Measurements from ENCODE around the gene CEP250.

Gene CEP250

DNA sequence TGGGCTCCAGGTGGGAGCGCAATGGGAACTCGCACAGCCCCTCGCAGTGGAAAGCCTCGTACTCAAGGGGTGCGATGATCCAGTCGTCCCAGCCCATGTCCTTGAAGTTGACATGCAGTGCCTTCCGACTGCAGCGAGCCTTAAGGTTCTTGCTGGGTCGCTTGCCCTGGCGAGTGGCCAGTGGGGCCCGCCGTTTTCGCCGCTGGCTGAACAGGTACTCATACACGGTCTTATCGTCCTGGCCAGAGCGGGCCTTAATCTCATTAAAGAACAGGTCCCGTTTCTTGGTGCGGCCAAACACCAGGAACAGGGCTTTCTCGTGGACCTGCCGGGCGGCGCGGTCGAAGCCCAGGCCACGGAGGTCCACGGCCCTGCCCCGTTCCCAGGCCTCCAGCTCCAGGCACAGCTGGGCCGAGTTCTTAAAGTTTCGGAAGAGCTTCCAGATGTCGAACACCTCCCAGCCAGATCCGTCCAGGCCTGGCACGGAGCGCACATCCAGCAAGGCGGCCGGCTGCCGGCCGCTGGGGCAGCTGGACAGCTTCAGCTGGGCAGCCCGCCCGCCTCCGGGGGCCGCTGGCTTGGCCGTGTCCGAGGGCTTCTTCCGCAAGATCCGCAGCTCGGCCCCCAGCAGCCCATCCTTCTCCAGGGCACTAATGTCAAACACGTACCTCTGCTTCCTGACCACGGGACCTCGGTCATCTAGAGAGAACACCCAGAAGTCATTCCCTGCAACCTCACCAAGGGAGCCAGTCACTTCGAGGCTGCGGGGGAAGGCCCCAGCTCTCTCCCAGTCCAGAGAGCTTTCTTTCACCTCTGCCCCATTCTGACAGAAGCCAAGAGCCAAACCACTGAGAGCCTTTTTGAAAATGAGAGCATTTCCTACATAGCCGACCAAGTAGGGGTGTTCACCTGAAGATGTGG is 21.1 kb upstream of the CEP250 start (continued):
- TF ChIP-seq, protein P1, sequence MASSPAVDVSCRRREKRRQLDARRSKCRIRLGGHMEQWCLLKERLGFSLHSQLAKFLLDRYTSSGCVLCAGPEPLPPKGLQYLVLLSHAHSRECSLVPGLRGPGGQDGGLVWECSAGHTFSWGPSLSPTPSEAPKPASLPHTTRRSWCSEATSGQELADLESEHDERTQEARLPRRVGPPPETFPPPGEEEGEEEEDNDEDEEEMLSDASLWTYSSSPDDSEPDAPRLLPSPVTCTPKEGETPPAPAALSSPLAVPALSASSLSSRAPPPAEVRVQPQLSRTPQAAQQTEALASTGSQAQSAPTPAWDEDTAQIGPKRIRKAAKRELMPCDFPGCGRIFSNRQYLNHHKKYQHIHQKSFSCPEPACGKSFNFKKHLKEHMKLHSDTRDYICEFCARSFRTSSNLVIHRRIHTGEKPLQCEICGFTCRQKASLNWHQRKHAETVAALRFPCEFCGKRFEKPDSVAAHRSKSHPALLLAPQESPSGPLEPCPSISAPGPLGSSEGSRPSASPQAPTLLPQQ (tag by site-specific recombination; IDR thresholded peaks at IDR 0.05) = no peak
- TF ChIP-seq, protein P2, sequence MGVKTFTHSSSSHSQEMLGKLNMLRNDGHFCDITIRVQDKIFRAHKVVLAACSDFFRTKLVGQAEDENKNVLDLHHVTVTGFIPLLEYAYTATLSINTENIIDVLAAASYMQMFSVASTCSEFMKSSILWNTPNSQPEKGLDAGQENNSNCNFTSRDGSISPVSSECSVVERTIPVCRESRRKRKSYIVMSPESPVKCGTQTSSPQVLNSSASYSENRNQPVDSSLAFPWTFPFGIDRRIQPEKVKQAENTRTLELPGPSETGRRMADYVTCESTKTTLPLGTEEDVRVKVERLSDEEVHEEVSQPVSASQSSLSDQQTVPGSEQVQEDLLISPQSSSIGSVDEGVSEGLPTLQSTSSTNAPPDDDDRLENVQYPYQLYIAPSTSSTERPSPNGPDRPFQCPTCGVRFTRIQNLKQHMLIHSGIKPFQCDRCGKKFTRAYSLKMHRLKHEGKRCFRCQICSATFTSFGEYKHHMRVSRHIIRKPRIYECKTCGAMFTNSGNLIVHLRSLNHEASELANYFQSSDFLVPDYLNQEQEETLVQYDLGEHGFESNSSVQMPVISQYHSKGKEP (tag by site-specific recombination; IDR thresholded peaks at IDR 0.05) = no peak
- TF ChIP-seq HOXC10 (CRISPR knock-in tag; IDR thresholded peaks at IDR 0.05) (no peak), ZNF548 (tag by site-specific recombination; IDR thresholded peaks at IDR 0.05) (no peak), IKZF3 (tag by site-specific recombination; IDR thresholded peaks at IDR 0.05) (no peak), ZBTB7A (tag by site-specific recombination; IDR thresholded peaks at IDR 0.05; ENCODE audit: low read depth) (no peak), ZNF311 (tag by site-specific recombination; IDR thresholded peaks at IDR 0.05; ENCODE audit: borderline replicate concordance) (no peak)

DNA sequence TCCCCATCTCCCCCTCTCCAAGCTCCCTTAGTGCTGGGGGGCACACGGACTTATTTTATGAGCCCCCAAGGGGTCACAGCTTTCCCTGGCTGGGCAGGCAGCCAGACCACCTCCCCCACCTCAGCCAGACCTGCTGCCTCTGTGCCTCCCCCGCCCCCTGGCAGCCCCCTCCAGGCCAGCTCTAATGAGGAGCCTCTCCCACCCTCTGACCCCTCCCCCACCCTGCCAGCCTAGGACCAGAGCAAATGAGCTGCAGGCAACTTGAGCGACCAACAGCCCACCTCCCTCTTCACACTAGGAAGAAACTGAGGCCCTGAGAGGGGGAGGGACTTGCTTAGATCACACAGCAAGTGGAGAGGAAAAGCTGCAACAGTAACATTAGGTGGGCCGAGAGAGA is 19.2 kb upstream of the CEP250 start:
- H3K4me1 ChIP-seq (ENCODE audit: control insufficient read depth, insufficient read depth, low read length) = peaks cover 9% of the 10 kb centered on the region
- CTCF ChIA-PET = interaction anchor here (0.6 to 9.2 kb wide), 3 partner anchors 11 to 130 kb away, joined by 3 to 132 read pairs (median 4); no protein-coding TSS in a partner anchor
- TF ChIP-seq, protein P3, sequence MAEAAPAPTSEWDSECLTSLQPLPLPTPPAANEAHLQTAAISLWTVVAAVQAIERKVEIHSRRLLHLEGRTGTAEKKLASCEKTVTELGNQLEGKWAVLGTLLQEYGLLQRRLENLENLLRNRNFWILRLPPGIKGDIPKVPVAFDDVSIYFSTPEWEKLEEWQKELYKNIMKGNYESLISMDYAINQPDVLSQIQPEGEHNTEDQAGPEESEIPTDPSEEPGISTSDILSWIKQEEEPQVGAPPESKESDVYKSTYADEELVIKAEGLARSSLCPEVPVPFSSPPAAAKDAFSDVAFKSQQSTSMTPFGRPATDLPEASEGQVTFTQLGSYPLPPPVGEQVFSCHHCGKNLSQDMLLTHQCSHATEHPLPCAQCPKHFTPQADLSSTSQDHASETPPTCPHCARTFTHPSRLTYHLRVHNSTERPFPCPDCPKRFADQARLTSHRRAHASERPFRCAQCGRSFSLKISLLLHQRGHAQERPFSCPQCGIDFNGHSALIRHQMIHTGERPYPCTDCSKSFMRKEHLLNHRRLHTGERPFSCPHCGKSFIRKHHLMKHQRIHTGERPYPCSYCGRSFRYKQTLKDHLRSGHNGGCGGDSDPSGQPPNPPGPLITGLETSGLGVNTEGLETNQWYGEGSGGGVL (tag by site-specific recombination; IDR thresholded peaks at IDR 0.05) = peak; percentile 32; the same call in 1 of the 2 replicates
- TF ChIP-seq GLI2 (tag by site-specific recombination; IDR thresholded peaks at IDR 0.05; ENCODE audit: borderline replicate concordance, low read depth) = no peak

DNA sequence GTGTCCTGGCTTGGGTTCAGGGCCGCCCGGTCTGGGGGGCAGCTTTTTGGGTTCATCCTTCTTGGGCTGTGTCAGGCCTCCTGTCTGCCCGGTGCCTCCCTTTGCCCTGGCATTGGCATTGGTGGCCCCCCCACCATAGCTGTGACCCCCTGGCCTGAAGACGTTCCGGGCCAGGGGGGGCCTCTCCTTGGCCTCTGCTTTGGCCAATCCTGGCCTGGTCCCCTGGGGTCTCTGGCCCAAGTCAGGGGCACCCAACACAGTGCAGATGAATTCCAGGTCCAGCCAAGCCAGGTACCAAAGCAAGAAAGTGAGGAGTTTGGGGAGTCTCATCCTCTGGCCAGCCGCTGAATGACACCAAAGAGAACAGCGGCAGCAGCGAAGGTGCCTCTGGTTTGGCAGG is 17.8 kb upstream of the CEP250 start:
- CTCF ChIA-PET = interaction anchor here (1.0 to 9.2 kb wide), 5 partner anchors 10 to 132 kb away, joined by 5 to 132 read pairs (median 12); no protein-coding TSS in a partner anchor
- peaks cover 9% of the 10 kb centered on the region for H3K4me1 ChIP-seq (ENCODE audit: control insufficient read depth, insufficient read depth, low read length)
- H3K27ac ChIP-seq (ENCODE audit: extremely low read depth, low read depth, low read length) = no peak overlapping the region; the same call in 1 of the 2 replicates
- H3K4me3 ChIP-seq (ENCODE audit: low read depth, low read length) = no peak overlapping the region
- no peaks in the 10 kb centered on the region for H3K9me3 ChIP-seq (ENCODE audit: control insufficient read depth, insufficient read depth, low read depth, low read length)
- POLR2A ChIA-PET = no interaction called here
- TF ChIP-seq, protein P4, sequence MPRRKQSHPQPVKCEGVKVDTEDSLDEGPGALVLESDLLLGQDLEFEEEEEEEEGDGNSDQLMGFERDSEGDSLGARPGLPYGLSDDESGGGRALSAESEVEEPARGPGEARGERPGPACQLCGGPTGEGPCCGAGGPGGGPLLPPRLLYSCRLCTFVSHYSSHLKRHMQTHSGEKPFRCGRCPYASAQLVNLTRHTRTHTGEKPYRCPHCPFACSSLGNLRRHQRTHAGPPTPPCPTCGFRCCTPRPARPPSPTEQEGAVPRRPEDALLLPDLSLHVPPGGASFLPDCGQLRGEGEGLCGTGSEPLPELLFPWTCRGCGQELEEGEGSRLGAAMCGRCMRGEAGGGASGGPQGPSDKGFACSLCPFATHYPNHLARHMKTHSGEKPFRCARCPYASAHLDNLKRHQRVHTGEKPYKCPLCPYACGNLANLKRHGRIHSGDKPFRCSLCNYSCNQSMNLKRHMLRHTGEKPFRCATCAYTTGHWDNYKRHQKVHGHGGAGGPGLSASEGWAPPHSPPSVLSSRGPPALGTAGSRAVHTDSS (tag by site-specific recombination; IDR thresholded peaks at IDR 0.05) = no peak
- TF ChIP-seq, protein P5, sequence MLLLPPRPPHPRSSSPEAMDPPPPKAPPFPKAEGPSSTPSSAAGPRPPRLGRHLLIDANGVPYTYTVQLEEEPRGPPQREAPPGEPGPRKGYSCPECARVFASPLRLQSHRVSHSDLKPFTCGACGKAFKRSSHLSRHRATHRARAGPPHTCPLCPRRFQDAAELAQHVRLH (tag by site-specific recombination; IDR thresholded peaks at IDR 0.05) = no peak
- TF ChIP-seq ZNF660 (tag by site-specific recombination; IDR thresholded peaks at IDR 0.05) (no peak), ZNF292 (tag by site-specific recombination; IDR thresholded peaks at IDR 0.05; ENCODE audit: borderline replicate concordance, low read depth) (no peak), GLIS2 (tag by site-specific recombination; IDR thresholded peaks at IDR 0.05) (0 out of 2 replicates have a peak, but pooled peaks have one; percentile 39), KLF8 (tag by site-specific recombination; IDR thresholded peaks at IDR 0.05) (no peak), GFI1B (tag by site-specific recombination; IDR thresholded peaks at IDR 0.05) (no peak)
- TF ChIP-seq, protein P1 (tag by site-specific recombination; IDR thresholded peaks at IDR 0.05) = no peak
- TF ChIP-seq, protein P6, sequence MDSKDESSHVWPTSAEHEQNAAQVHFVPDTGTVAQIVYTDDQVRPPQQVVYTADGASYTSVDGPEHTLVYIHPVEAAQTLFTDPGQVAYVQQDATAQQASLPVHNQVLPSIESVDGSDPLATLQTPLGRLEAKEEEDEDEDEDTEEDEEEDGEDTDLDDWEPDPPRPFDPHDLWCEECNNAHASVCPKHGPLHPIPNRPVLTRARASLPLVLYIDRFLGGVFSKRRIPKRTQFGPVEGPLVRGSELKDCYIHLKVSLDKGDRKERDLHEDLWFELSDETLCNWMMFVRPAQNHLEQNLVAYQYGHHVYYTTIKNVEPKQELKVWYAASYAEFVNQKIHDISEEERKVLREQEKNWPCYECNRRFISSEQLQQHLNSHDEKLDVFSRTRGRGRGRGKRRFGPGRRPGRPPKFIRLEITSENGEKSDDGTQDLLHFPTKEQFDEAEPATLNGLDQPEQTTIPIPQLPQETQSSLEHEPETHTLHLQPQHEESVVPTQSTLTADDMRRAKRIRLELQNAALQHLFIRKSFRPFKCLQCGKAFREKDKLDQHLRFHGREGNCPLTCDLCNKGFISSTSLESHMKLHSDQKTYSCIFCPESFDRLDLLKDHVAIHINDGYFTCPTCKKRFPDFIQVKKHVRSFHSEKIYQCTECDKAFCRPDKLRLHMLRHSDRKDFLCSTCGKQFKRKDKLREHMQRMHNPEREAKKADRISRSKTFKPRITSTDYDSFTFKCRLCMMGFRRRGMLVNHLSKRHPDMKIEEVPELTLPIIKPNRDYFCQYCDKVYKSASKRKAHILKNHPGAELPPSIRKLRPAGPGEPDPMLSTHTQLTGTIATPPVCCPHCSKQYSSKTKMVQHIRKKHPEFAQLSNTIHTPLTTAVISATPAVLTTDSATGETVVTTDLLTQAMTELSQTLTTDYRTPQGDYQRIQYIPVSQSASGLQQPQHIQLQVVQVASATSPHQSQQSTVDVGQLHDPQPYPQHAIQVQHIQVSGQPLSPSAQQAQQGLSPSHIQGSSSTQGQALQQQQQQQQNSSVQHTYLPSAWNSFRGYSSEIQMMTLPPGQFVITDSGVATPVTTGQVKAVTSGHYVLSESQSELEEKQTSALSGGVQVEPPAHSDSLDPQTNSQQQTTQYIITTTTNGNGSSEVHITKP (tag by site-specific recombination; IDR thresholded peaks at IDR 0.05) = no peak
- H3K36me3 ChIP-seq (ENCODE audit: control insufficient read depth in 2 of 2, insufficient read depth in 1 of 2, low read length in 2 of 2) = no peaks in the 10 kb centered on the region

More for the DNA sequence above, 19.2 kb upstream of the CEP250 start:
- H3K4me3 ChIP-seq (ENCODE audit: low read depth, low read length) = no peak overlapping the region
- H3K27ac ChIP-seq (ENCODE audit: extremely low read depth, low read depth, low read length) = no peak overlapping the region
- no peaks in the 10 kb centered on the region for H3K9me3 ChIP-seq (ENCODE audit: control insufficient read depth, insufficient read depth, low read depth, low read length)
- POLR2A ChIA-PET = interaction anchor here (0.9 kb wide), 1 partner anchor 19 kb away, joined by 3 read pairs; no protein-coding TSS in a partner anchor
- H3K36me3 ChIP-seq (ENCODE audit: control insufficient read depth in 2 of 2, insufficient read depth in 1 of 2, low read length in 2 of 2) = no peaks in the 10 kb centered on the region

All from HEK293 (cell line).